ENCODE results near the gene EP300. TPM values are rescaled to one million over a fixed set of nuclear protein-coding genes. Genes with fewer than 3 reads are reported as not detected.

Gene EP300
- total and polyA plus RNA-seq, 7 experiments from 2014 or later: 13.3 to 155 (median 108) TPM

DNA sequence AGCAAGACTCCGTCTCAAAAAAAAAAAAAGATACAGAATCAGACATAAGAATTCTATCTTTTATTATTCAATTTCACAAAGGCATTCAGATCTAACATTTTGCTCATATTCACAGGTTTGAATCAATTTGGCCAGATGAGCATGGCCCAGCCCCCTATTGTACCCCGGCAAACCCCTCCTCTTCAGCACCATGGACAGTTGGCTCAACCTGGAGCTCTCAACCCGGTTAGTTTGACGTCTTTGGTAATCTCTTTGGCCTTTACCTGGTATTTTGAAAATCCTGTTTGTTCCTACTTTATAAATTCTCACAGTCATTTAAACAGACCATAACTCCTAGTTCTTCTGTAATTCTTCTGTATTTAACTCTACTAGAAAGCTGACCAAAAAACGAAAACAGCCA, 55.3 kb downstream of the EP300 start:
- Histone ChIP-seq H3K27me3 (ENCODE audit: control insufficient read depth in 2 of 2, insufficient read depth in 2 of 2, low read length in 2 of 2) (no peaks in the 10 kb centered on the region), H3K9me3 (ENCODE audit: control insufficient read depth in 2 of 3, low read length in 3 of 3) (no peaks in the 10 kb centered on the region), H3K27ac (ENCODE audit: low read depth, low read length) (no peak overlapping the region), H3K36me3 (ENCODE audit: control insufficient read depth in 2 of 3, insufficient read depth in 3 of 3, low read length in 3 of 3) (peaks cover 36 to 95% (median 38%) of the 10 kb centered on the region in 3 experiments), H3K4me1 (ENCODE audit: control insufficient read depth in 2 of 2, insufficient read depth in 2 of 2, low read length in 2 of 2) (no peaks in the 10 kb centered on the region), H3K4me3 (ENCODE audit: low read length) (no peak overlapping the region)
- ATAC-seq: no peak
- intact Hi-C loops (cut with micrococcal nuclease): no loop called here
- no peak for DNase-seq
- ChIA-PET POLR2A (interaction anchor here (0.7 to 1.0 kb wide), 2 partner anchors 25 to 225 kb away, joined by 3 read pairs; no protein-coding TSS in a partner anchor), CTCF (interaction anchor here (0.8 kb wide), 1 partner anchor 225 kb away, joined by 4 read pairs; no protein-coding TSS in a partner anchor)
- peak overlapping the region in 2 of 9 donors; percentile 28 to 41 for H3K27ac Mint-ChIP-seq
- no peaks in the 10 kb centered on the region for H3K9me3 Mint-ChIP-seq
- H3K36me3 Mint-ChIP-seq: peaks cover 7 to 44% (median 33%) of the 10 kb centered on the region in 5 donors
- no peak overlapping the region for H3K4me3 Mint-ChIP-seq
- H3K4me1 Mint-ChIP-seq: peaks cover 0 to 5% (median 0%) of the 10 kb centered on the region in 7 donors
- H3K27me3 Mint-ChIP-seq: no peaks in the 10 kb centered on the region

GRCh38 chr22:41152902-41153301, 60.5 kb downstream of the EP300 start:
- peaks cover 49 to 100% (median 73%) of the 10 kb centered on the region in 3 experiments for H3K36me3 ChIP-seq (ENCODE audit: control insufficient read depth in 2 of 3, insufficient read depth in 3 of 3, low read length in 3 of 3)
- peaks cover 4 to 54% (median 44%) of the 10 kb centered on the region in 5 donors for H3K36me3 Mint-ChIP-seq
- no peaks in the 10 kb centered on the region for H3K27me3 ChIP-seq (ENCODE audit: control insufficient read depth in 2 of 2, insufficient read depth in 2 of 2, low read length in 2 of 2)
- H3K4me3 ChIP-seq (ENCODE audit: low read length): no peak overlapping the region
- no peak overlapping the region for H3K27ac ChIP-seq (ENCODE audit: low read depth, low read length)
- no peaks in the 10 kb centered on the region for H3K9me3 ChIP-seq (ENCODE audit: control insufficient read depth in 2 of 3, low read length in 3 of 3)
- H3K4me3 Mint-ChIP-seq: no peak overlapping the region
- intact Hi-C loops (cut with micrococcal nuclease): loop anchor here in 1 of 2 donors (5.0 kb wide), 1 partner anchor 231 kb away; no protein-coding TSS in a partner anchor
- no peak for ATAC-seq
- no peak for DNase-seq
- ChIA-PET POLR2A (no interaction called here), CTCF (no interaction called here)
- H3K27ac Mint-ChIP-seq: no peak overlapping the region
- H3K4me1 Mint-ChIP-seq: peaks cover 0 to 5% (median 0%) of the 10 kb centered on the region in 7 donors
- no peaks in the 10 kb centered on the region for H3K4me1 ChIP-seq (ENCODE audit: control insufficient read depth in 2 of 2, insufficient read depth in 2 of 2, low read length in 2 of 2)
- no peaks in the 10 kb centered on the region for H3K27me3 Mint-ChIP-seq
- H3K9me3 Mint-ChIP-seq: no peaks in the 10 kb centered on the region

DNA sequence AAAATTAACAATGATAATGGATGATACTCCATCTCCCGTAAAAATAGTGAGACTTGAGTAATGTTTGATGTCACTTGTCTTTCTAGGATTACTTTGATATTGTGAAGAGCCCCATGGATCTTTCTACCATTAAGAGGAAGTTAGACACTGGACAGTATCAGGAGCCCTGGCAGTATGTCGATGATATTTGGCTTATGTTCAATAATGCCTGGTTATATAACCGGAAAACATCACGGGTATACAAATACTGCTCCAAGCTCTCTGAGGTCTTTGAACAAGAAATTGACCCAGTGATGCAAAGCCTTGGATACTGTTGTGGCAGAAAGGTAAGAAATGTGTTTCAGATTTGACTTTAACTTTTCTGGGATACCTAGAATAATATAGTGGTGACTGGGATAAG, 64.7 kb downstream of the EP300 start:
- ATAC-seq: no peak
- H3K9me3 Mint-ChIP-seq: peaks cover 0 to 1% (median 0%) of the 10 kb centered on the region in 11 donors
- Histone ChIP-seq H3K4me3 (ENCODE audit: low read length) (no peak overlapping the region), H3K36me3 (ENCODE audit: control insufficient read depth in 2 of 3, insufficient read depth in 3 of 3, low read length in 3 of 3) (peaks cover 50 to 100% (median 64%) of the 10 kb centered on the region in 3 experiments), H3K27me3 (ENCODE audit: control insufficient read depth in 2 of 2, insufficient read depth in 2 of 2, low read length in 2 of 2) (no peaks in the 10 kb centered on the region), H3K9me3 (ENCODE audit: control insufficient read depth in 2 of 3, low read length in 3 of 3) (no peaks in the 10 kb centered on the region), H3K4me1 (ENCODE audit: control insufficient read depth in 2 of 2, insufficient read depth in 2 of 2, low read length in 2 of 2) (no peaks in the 10 kb centered on the region), H3K27ac (ENCODE audit: low read depth, low read length) (no peak overlapping the region)
- H3K27me3 Mint-ChIP-seq: no peaks in the 10 kb centered on the region
- no peak for DNase-seq
- POLR2A ChIA-PET: no interaction called here
- intact Hi-C loops (cut with micrococcal nuclease): no loop called here
- CTCF ChIA-PET: interaction anchor here (0.8 kb wide), 1 partner anchor 234 kb away, joined by 3 read pairs; no protein-coding TSS in a partner anchor
- H3K36me3 Mint-ChIP-seq: peaks cover 0 to 44% (median 33%) of the 10 kb centered on the region in 5 donors
- no peak overlapping the region for H3K4me3 Mint-ChIP-seq
- peak overlapping the region in 2 of 9 donors; percentile 20 to 54 for H3K27ac Mint-ChIP-seq
- peaks cover 0 to 8% (median 0%) of the 10 kb centered on the region in 7 donors for H3K4me1 Mint-ChIP-seq

- ChIA-PET POLR2A (interaction anchor here (0.6 kb wide), 1 partner anchor 10 kb away, joined by 3 read pairs; no protein-coding TSS in a partner anchor), CTCF (interaction anchor here (0.6 kb wide), 1 partner anchor 14 kb away, joined by 5 read pairs; no protein-coding TSS in a partner anchor)
- Mint-ChIP-seq H3K4me3 (no peak overlapping the region), H3K4me1 (peaks cover 0 to 11% (median 6%) of the 10 kb centered on the region in 7 donors), H3K27ac (peak overlapping the region in 4 of 9 donors; percentile 1 to 53 (median 18)), H3K27me3 (no peaks in the 10 kb centered on the region), H3K9me3 (no peaks in the 10 kb centered on the region), H3K36me3 (peaks cover 15 to 50% (median 41%) of the 10 kb centered on the region in 5 donors)
- Histone ChIP-seq H3K4me3 (ENCODE audit: low read length) (no peak overlapping the region), H3K9me3 (ENCODE audit: control insufficient read depth in 2 of 3, low read length in 3 of 3) (no peaks in the 10 kb centered on the region), H3K27me3 (ENCODE audit: control insufficient read depth in 2 of 2, insufficient read depth in 2 of 2, low read length in 2 of 2) (no peaks in the 10 kb centered on the region), H3K4me1 (ENCODE audit: control insufficient read depth in 2 of 2, insufficient read depth in 2 of 2, low read length in 2 of 2) (no peaks in the 10 kb centered on the region), H3K36me3 (ENCODE audit: control insufficient read depth in 2 of 3, insufficient read depth in 3 of 3, low read length in 3 of 3) (peaks cover 20 to 83% (median 25%) of the 10 kb centered on the region in 3 experiments), H3K27ac (ENCODE audit: low read depth, low read length) (no peak overlapping the region)
- DNase-seq (no peak), ATAC-seq (no peak)
- intact Hi-C loops (cut with micrococcal nuclease): no loop called here
Observed at GRCh38 chr22:41169157-41169556, 76.8 kb downstream of the EP300 start.

- CTCF ChIA-PET: no interaction called here
- peak overlapping the region in 1 of 9 donors; percentile 7 for H3K27ac Mint-ChIP-seq
- H3K36me3 Mint-ChIP-seq: peaks cover 15 to 55% (median 42%) of the 10 kb centered on the region in 5 donors
Observed at GRCh38 chr22:41171996-41172395, 79.6 kb downstream of the EP300 start.

GRCh38 chr22:41175546-41175945, 83.2 kb downstream of the EP300 start:
- Mint-ChIP-seq H3K4me1 (peaks cover 4 to 33% (median 28%) of the 10 kb centered on the region in 7 donors), H3K4me3 (no peak overlapping the region), H3K27me3 (no peaks in the 10 kb centered on the region), H3K36me3 (peaks cover 13 to 44% (median 30%) of the 10 kb centered on the region in 5 donors), H3K27ac (peak overlapping the region in 4 of 9 donors; percentile 45 to 73 (median 64)), H3K9me3 (no peaks in the 10 kb centered on the region)
- no peak overlapping the region for H3K4me3 ChIP-seq (ENCODE audit: low read length)
- intact Hi-C loops (cut with micrococcal nuclease): loop anchor here in 1 of 2 donors (2.0 kb wide), 1 partner anchor 21 kb away; no protein-coding TSS in a partner anchor
- ATAC-seq (no peak), DNase-seq (no peak)
- H3K27me3 ChIP-seq (ENCODE audit: control insufficient read depth in 2 of 2, insufficient read depth in 2 of 2, low read length in 2 of 2): no peaks in the 10 kb centered on the region
- CTCF ChIA-PET: no interaction called here
- POLR2A ChIA-PET: interaction anchor here (0.7 to 1.1 kb wide), 2 partner anchors 27 to 1105 kb away, joined by 3 to 5 read pairs; no protein-coding TSS in a partner anchor
- H3K4me1 ChIP-seq (ENCODE audit: control insufficient read depth in 2 of 2, insufficient read depth in 2 of 2, low read length in 2 of 2): no peaks in the 10 kb centered on the region
- H3K27ac ChIP-seq (ENCODE audit: low read depth, low read length): no peak overlapping the region
- H3K9me3 ChIP-seq (ENCODE audit: control insufficient read depth in 2 of 3, low read length in 3 of 3): no peaks in the 10 kb centered on the region
- H3K36me3 ChIP-seq (ENCODE audit: control insufficient read depth in 2 of 3, insufficient read depth in 3 of 3, low read length in 3 of 3): peaks cover 21 to 78% (median 26%) of the 10 kb centered on the region in 3 experiments

More at GRCh38 chr22:41171996-41172395, 79.6 kb downstream of the EP300 start:
- Histone ChIP-seq H3K27ac (ENCODE audit: low read depth, low read length) (no peak overlapping the region), H3K4me1 (ENCODE audit: control insufficient read depth in 2 of 2, insufficient read depth in 2 of 2, low read length in 2 of 2) (no peaks in the 10 kb centered on the region), H3K4me3 (ENCODE audit: low read length) (no peak overlapping the region), H3K27me3 (ENCODE audit: control insufficient read depth in 2 of 2, insufficient read depth in 2 of 2, low read length in 2 of 2) (no peaks in the 10 kb centered on the region), H3K36me3 (ENCODE audit: control insufficient read depth in 2 of 3, insufficient read depth in 3 of 3, low read length in 3 of 3) (peaks cover 20 to 84% (median 26%) of the 10 kb centered on the region in 3 experiments), H3K9me3 (ENCODE audit: control insufficient read depth in 2 of 3, low read length in 3 of 3) (no peaks in the 10 kb centered on the region)
- DNase-seq (no peak), ATAC-seq (no peak)
- Mint-ChIP-seq H3K4me3 (no peak overlapping the region), H3K9me3 (no peaks in the 10 kb centered on the region), H3K4me1 (peaks cover 4 to 33% (median 28%) of the 10 kb centered on the region in 7 donors), H3K27me3 (no peaks in the 10 kb centered on the region)
- POLR2A ChIA-PET: interaction anchor here (0.7 to 0.8 kb wide), 2 partner anchors 24 to 754 kb away, joined by 3 to 4 read pairs; no protein-coding TSS in a partner anchor
- intact Hi-C loops (cut with micrococcal nuclease): no loop called here
